Measurements from ENCODE around the gene CORO2B.

CORO2B gene

DNA sequence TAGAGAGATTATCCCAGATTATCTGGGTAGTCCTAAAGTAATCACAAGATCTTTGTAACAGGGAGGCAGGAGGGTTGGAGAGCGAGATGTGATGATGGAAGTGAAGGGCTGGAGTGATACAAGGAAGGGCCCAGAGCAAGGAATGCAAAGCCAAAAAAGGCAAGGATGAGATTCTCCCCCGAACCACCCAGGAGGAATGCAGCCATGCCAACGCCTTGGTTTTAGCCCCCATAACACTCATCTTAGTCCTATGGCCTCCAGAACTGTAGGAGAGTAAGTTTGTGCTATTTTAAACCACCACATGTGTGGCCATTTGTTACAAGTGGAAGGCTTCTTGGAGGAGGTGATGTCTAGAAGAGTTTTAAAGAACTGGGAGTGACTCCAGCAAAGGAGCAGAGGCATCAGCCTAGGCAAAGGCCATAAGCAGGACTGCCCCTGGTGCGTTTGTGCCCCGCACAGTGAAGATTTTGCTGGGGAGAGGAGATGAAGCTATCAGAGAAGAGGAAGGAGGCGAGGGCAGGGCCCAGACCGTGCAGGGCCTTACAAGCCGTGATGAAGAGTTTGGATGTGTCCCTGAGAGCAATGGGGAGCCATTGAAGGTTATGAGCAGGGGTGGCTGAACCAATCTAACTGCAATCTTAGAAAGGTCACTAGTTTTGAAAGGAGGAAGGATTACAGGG, 25.3 kb upstream of the CORO2B start:
- TF ChIP-seq CTCF (IDR thresholded peaks at IDR 0.05; ENCODE audit: control extremely low read depth, extremely low read depth, low read depth, missing control alignments), result no peak
- ChIA-PET POLR2A (no interaction called here), CTCF (interaction anchor here (0.8 to 6.2 kb wide), 20 partner anchors 9 to 371 kb away, joined by 3 to 60 read pairs (median 5); no protein-coding TSS in a partner anchor)
- no peak for DNase-seq (ENCODE audit: extremely low spot score)

- CTCF ChIA-PET, result interaction anchor here (0.7 to 6.2 kb wide), 34 partner anchors 7 to 477 kb away, joined by 3 to 60 read pairs (median 3); no protein-coding TSS in a partner anchor
- DNase-seq (ENCODE audit: extremely low spot score), result peak; percentile 63
- peak; percentile 60 for TF ChIP-seq CTCF (IDR thresholded peaks at IDR 0.05; ENCODE audit: control extremely low read depth, extremely low read depth, low read depth, missing control alignments)
- POLR2A ChIA-PET, result no interaction called here
Measured at GRCh38 chr15:68553994-68554720, 24.6 kb upstream of the CORO2B start.

GRCh38 chr15:68554721-68555678, 23.8 kb upstream of the CORO2B start:
- TF ChIP-seq CTCF (IDR thresholded peaks at IDR 0.05; ENCODE audit: control extremely low read depth, extremely low read depth, low read depth, missing control alignments), result no peak
- ChIA-PET CTCF (interaction anchor here (0.7 to 6.2 kb wide), 34 partner anchors 8 to 476 kb away, joined by 3 to 60 read pairs (median 3); no protein-coding TSS in a partner anchor), POLR2A (no interaction called here)
- DNase-seq (ENCODE audit: extremely low spot score), result no peak

- no peak for DNase-seq (ENCODE audit: extremely low spot score)
- POLR2A ChIA-PET, result no interaction called here
- TF ChIP-seq CTCF (IDR thresholded peaks at IDR 0.05; ENCODE audit: control extremely low read depth, extremely low read depth, low read depth, missing control alignments), result no peak
- CTCF ChIA-PET, result interaction anchor here (1.0 to 6.2 kb wide), 9 partner anchors 9 to 369 kb away, joined by 3 to 60 read pairs (median 12); no protein-coding TSS in a partner anchor
Measured at GRCh38 chr15:68555679-68556037, 23.1 kb upstream of the CORO2B start.

DNA sequence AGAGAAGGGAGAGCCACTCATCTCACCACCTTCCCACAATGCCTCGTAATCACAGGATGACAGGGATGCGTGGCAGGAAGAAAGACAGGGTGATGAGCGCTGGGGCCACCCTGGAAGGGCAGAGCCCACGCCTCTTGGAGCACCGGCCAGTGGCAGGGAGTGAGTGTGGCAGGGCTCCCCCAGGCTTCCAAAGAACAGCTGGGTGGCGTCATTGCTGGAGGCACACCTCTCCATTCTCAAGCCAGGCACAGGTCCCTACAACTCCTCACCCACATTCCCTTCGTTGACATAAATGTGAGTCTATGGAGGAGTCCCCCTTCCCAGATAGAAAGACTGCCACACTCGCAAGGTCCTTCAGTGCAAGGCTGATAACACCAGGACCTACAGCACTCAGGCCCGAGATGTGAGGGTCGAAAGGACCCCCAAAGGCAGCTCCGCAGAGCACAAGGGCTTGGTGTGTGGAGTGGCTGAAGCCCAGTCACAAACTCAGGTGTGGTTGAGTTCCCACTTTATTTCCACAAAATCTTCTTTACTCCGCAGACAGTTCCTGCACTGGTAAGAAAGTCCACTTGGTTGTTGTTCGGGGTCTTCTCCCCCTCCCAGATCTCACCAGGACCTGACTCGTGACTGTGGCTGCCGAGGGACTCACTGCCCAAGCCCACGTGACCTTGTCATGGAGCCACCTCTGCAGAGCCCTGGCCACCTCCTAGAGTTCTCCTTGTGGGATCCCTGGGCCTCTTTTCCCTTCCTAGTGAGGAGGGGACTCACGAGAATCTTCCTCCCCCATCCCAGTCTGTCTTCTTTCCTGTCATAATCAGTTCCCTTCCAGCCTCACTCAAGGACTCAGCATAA, 22.4 kb upstream of the CORO2B start:
- TF ChIP-seq CTCF (IDR thresholded peaks at IDR 0.05; ENCODE audit: control extremely low read depth, extremely low read depth, low read depth, missing control alignments), result no peak
- DNase-seq (ENCODE audit: extremely low spot score), result no peak
- POLR2A ChIA-PET, result no interaction called here
- CTCF ChIA-PET, result interaction anchor here (0.9 to 6.2 kb wide), 5 partner anchors 10 to 319 kb away, joined by 3 to 60 read pairs (median 7); no protein-coding TSS in a partner anchor

Measured in GM10248 (cell line).